SH-SY5Y (cell line): ENCODE results near the gene OR9G1.

ENCODE experiments used
- GATA2 ChIP-seq: IDR thresholded peaks from 2 replicates; pipeline ENCODE4 v1.6.1; 2011; ENCODE audit warnings: mild to moderate bottlenecking, low read depth, low read length
- GATA3 ChIP-seq: IDR thresholded peaks from 2 replicates; pipeline ENCODE4 v1.6.1; 2011; ENCODE audit warnings: low read depth, mild to moderate bottlenecking, low read length, moderate library complexity

Gene OR9G1

GRCh38 chr11:56740886-56741285 is 42.0 kb downstream of the OR9G1 start:
- TF ChIP-seq GATA3 (no peak), GATA2 (no peak)

DNA sequence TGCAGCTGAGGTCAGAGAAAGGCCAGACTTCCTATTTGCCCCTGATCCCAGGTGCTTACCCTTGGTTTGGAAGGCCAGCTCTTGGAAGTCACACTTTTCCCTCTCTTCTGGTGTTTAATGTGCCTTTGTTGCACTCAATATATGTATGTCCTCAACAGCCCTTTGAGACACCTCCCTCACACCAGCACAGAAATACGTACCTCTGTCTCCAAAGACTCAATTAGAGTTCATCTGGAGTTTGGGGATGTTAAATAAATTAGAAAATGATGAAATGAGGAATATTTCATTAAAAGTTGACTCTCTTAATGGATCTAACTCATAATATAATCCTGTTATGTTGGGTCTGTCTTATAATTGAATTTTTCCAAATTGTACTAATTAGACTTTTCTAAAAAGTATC is 49.7 kb downstream of the OR9G1 start, which contains the start of gene OR9G4:
TSS of gene OR9G4 (minus strand) at position 101 of the 400 bp plus-strand sequence. CDS start 4,931 bp downstream, outside the sequence.
- no peak for TF ChIP-seq GATA2
- TF ChIP-seq GATA3, result no peak

DNA sequence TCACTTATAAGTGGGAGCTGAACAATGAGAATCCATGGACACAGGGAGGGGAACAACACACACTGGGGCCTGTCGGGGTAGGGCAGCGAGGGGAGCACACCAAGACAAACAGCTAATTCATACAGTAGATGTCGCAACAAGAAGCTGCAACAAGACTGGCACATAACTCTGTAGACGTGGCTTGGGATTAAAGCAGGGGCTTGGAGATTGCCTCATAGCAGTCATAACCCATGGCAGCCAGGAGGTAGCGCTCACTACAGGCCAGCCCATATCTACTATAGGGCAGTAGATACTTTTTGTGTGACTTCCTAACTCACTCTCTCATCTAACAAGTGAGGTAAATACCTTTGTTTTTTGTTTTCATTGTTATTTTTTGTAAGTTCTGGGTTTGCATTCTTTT is 51.3 kb downstream of the OR9G1 start:
- TF ChIP-seq GATA3, result no peak
- no peak for TF ChIP-seq GATA2

DNA sequence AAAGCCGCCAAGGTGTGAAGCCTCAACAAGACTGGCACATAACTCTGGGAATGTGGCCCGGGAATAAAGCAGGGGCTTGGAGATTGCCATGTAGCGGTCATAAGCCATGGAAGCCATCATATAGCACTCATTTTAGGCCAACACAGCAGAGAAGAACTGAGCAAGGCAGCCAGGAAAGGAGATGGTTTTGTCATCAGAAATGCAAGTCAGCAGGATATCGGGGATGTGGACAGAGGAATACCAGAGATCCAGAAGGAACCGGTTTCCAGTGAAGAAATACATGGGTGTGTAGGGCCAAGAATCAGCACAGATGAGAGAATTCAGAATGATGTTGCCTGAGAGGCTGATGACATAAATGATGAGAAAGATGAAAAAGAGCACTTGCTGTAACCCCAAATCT is 52.6 kb downstream of the OR9G1 start:
- TF ChIP-seq GATA2, result no peak
